Lung (tissue), 12 donors: Measurements from ENCODE around the gene DMWD. TPM values are rescaled to one million over a fixed set of nuclear protein-coding genes. Genes with fewer than 3 reads are reported as not detected.

Source experiments
- ATAC-seq: fragments of 200-7000 bp; cut with Tn5 transposase; one replicate; pipeline ENCODE4 v1.9.1; 2020; ENCODE audit warnings: moderate number of reproducible peaks; ENCODE audit not compliant: insufficient read depth, low FRiP score
- DNase-seq, 3 donors: peaks; one replicate each; pipeline ENCODE4 v3.0.0-alpha.2; 2013 to 2017
- H3K27ac ChIP-seq, 2 donors: one replicate each; pipeline ENCODE4 v1.5.1; 2013; ENCODE audit warnings: mild to moderate bottlenecking in 2 of 2, moderate library complexity in 2 of 2, control low read depth in 1 of 2, inconsistent platforms in 1 of 2, low read depth in 1 of 2, low read length in 1 of 2
- H3K27me3 ChIP-seq, 3 donors: one replicate each; pipeline ENCODE4 v1.5.1; 2013; ENCODE audit warnings: low read length in 2 of 3; ENCODE audit not compliant: control insufficient read depth in 3 of 3, insufficient read depth in 3 of 3
- H3K36me3 ChIP-seq, 4 donors: one replicate each; pipeline ENCODE4 v1.5.1; 2013; ENCODE audit warnings: low read length in 4 of 4, mild to moderate bottlenecking in 1 of 4, moderate library complexity in 1 of 4; ENCODE audit not compliant: control insufficient read depth in 4 of 4, insufficient read depth in 4 of 4
- H3K4me1 ChIP-seq, 5 donors: one replicate each; pipeline ENCODE4 v1.5.1; 2013; ENCODE audit warnings: low read length in 5 of 5, mild to moderate bottlenecking in 2 of 5, moderate library complexity in 1 of 5; ENCODE audit not compliant: control insufficient read depth in 5 of 5, insufficient read depth in 5 of 5
- H3K4me3 ChIP-seq: one replicate; pipeline ENCODE4 v1.5.1; 2013; ENCODE audit warnings: mild to moderate bottlenecking, control low read depth, moderate library complexity
- H3K9ac ChIP-seq, 2 donors: one replicate each; pipeline ENCODE4 v1.5.1; 2013; ENCODE audit warnings: low read length in 2 of 2, control low read depth in 1 of 2; ENCODE audit not compliant: insufficient read depth in 1 of 2
- H3K9me3 ChIP-seq, 4 donors: one replicate each; pipeline ENCODE4 v1.5.1; 2013; ENCODE audit warnings: low read length in 3 of 4, mild to moderate bottlenecking in 1 of 4, moderate library complexity in 1 of 4; ENCODE audit not compliant: control insufficient read depth in 4 of 4, insufficient read depth in 3 of 4
- CTCF ChIP-seq: IDR thresholded peaks from 2 replicates; pipeline ENCODE4 v1.5.1; 2012; ENCODE audit warnings: mild to moderate bottlenecking; ENCODE audit errors: control extremely low read depth, extremely low read depth
- WGBS, 2 donors: extraction: QIAGEN DNeasy Blood & Tissue Kit; methylation state at CpG; one replicate each; pipeline ENCODE4 v1.1.7; 2013; 5-methylcytosine and 5-hydroxymethylcytosine counted together
- polyA plus RNA-seq, 2 donors: library from polyadenylated mRNA; stranded (reverse); fragments of 200-250 nt; gene quantifications; one replicate each; pipeline ENCODE4 v1.2.1, GENCODE V29; 2013
- total RNA-seq, 2 donors: library from RNA; depleted of rRNA in 1 of 2; stranded (reverse); fragments of >200 nt in 1 of 2; gene quantifications; one replicate each; pipeline ENCODE4 v1.2.1, GENCODE V29; 2014 to 2021
- donor health status: control.
- donor health status: control.
- donor health status: Bipolar disorder and iron deficiency.
- donor health status: healthy.
- donor health status: DM: yes; HTN: yes; CAD: no.

DMWD gene
- total and polyA plus RNA-seq, 4 donors: 21.2 to 58.2 (median 26.9) TPM

- WGBS, 2 donors: 1 to 2% methylated on average over 96 to 102 of the region's 102 CpGs
- peak overlapping the region; percentile 37 to 60 for H3K9ac ChIP-seq
- peaks cover 0 to 5% (median 2%) of the 10 kb centered on the region in 4 donors for H3K36me3 ChIP-seq
- peaks cover 2 to 52% (median 11%) of the 10 kb centered on the region in 5 donors for H3K4me1 ChIP-seq
- ATAC-seq (no peak), DNase-seq (peak; percentile 74 to 87 (median 77))
- H3K27me3 ChIP-seq: no peaks in the 10 kb centered on the region
- no peaks in the 10 kb centered on the region for H3K9me3 ChIP-seq
- peak overlapping the region; percentile 59 for H3K4me3 ChIP-seq
- peak overlapping the region; percentile 74 to 87 for H3K27ac ChIP-seq
- TF ChIP-seq CTCF: no peak
These were observed 24.6 kb downstream of the DMWD start for GRCh38 chr19:45767881-45768654.

GRCh38 chr19:45767410-45767880 is 25.2 kb downstream of the DMWD start:
- Histone ChIP-seq H3K27ac (peak overlapping the region; percentile 74 to 87), H3K4me1 (peaks cover 2 to 52% (median 11%) of the 10 kb centered on the region in 5 donors), H3K4me3 (peak overlapping the region; percentile 59), H3K9me3 (no peaks in the 10 kb centered on the region), H3K9ac (peak overlapping the region in 1 of 2 donors; percentile 79), H3K27me3 (no peaks in the 10 kb centered on the region), H3K36me3 (peaks cover 0 to 3% (median 1%) of the 10 kb centered on the region in 4 donors)
- TF ChIP-seq CTCF: no peak
- 17 to 27% methylated on average over 24 to 31 of the region's 31 CpGs for WGBS, 2 donors
- DNase-seq (peak; percentile 88 to 94 (median 90)), ATAC-seq (no peak)

- no peak for TF ChIP-seq CTCF
- Histone ChIP-seq H3K9ac (peak overlapping the region; percentile 37 to 79), H3K27ac (peak overlapping the region; percentile 74 to 87), H3K4me1 (peaks cover 2 to 52% (median 11%) of the 10 kb centered on the region in 5 donors), H3K9me3 (no peaks in the 10 kb centered on the region), H3K4me3 (peak overlapping the region; percentile 59), H3K27me3 (no peaks in the 10 kb centered on the region), H3K36me3 (peaks cover 0 to 3% (median 1%) of the 10 kb centered on the region in 4 donors)
- 37 to 61% methylated on average over 16 to 24 of the region's 24 CpGs for WGBS, 2 donors
- ATAC-seq (no peak), DNase-seq (peak in 2 of 3 donors; percentile 51 to 75)
These were observed 25.7 kb downstream of the DMWD start for GRCh38 chr19:45766869-45767346.
